Activated T-cell treated with anti-CD3 and anti-CD28 coated beads, Interleukin-2, amount 50 U/mL, for 4 hours (primary cell): Measurements from ENCODE around the gene DSTN. TPM values are rescaled to one million over a fixed set of nuclear protein-coding genes. Genes with fewer than 3 reads are reported as not detected.

ENCODE experiments used
- ATAC-seq, 2 donors: fragments of 200-7000 bp; cut with Tn5 transposase; one replicate each; pipeline ENCODE4 v1.10.0; 2021
- DNase-seq: peaks from one replicate; pipeline ENCODE4 v3.0.0-alpha.2; 2020
- H3K27me3 Mint-ChIP-seq: one replicate; pipeline ENCODE4 v1.8.0; 2021; ENCODE audit warnings: low read depth, mixed read lengths
- H3K36me3 Mint-ChIP-seq: one replicate; pipeline ENCODE4 v1.8.0; 2022; ENCODE audit warnings: mixed read lengths; ENCODE audit not compliant: insufficient read depth
- H3K4me1 Mint-ChIP-seq: one replicate; pipeline ENCODE4 v1.8.0; 2021; ENCODE audit warnings: low read depth, mixed read lengths
- H3K4me3 Mint-ChIP-seq: one replicate; pipeline ENCODE4 v1.8.0; 2021; ENCODE audit warnings: mild to moderate bottlenecking, moderate library complexity, mixed read lengths
- H3K9me3 Mint-ChIP-seq: one replicate; pipeline ENCODE4 v1.8.0; 2021; ENCODE audit warnings: mixed read lengths
- total RNA-seq, 3 donors: library from RNA; stranded (reverse); gene quantifications; one replicate each; pipeline ENCODE4 v1.2.1, GENCODE V29; 2021

Gene DSTN
- total RNA-seq, 3 donors from 2014 or later = 55.0 to 70.3 (median 63.6) TPM

GRCh38 chr20:17559338-17559737 lies 10.5 kb upstream of the DSTN start:
- DNase-seq (no peak), ATAC-seq (no peak)
- H3K4me3 Mint-ChIP-seq = no peak overlapping the region
- no peaks in the 10 kb centered on the region for H3K27me3 Mint-ChIP-seq
- peaks cover 30% of the 10 kb centered on the region for H3K4me1 Mint-ChIP-seq
- no peaks in the 10 kb centered on the region for H3K9me3 Mint-ChIP-seq
- H3K36me3 Mint-ChIP-seq = no peaks in the 10 kb centered on the region

- ATAC-seq (peak; percentile 62 to 64), DNase-seq (no peak)
- Mint-ChIP-seq H3K36me3 (no peaks in the 10 kb centered on the region), H3K4me1 (peaks cover 30% of the 10 kb centered on the region), H3K9me3 (no peaks in the 10 kb centered on the region), H3K27me3 (no peaks in the 10 kb centered on the region), H3K4me3 (no peak overlapping the region)
These were observed 9.4 kb upstream of the DSTN start for GRCh38 chr20:17560344-17561074.

GRCh38 chr20:17562804-17563305 lies 7.0 kb upstream of the DSTN start:
- no peaks in the 10 kb centered on the region for H3K36me3 Mint-ChIP-seq
- peaks cover 28% of the 10 kb centered on the region for H3K4me1 Mint-ChIP-seq
- H3K27me3 Mint-ChIP-seq = no peaks in the 10 kb centered on the region
- DNase-seq = no peak
- no peak for ATAC-seq
- H3K4me3 Mint-ChIP-seq = no peak overlapping the region
- no peaks in the 10 kb centered on the region for H3K9me3 Mint-ChIP-seq

GRCh38 chr20:17565169-17565845 lies 4.6 kb upstream of the DSTN start:
- Mint-ChIP-seq H3K4me1 (peaks cover 10% of the 10 kb centered on the region), H3K36me3 (no peaks in the 10 kb centered on the region), H3K4me3 (no peak overlapping the region), H3K9me3 (no peaks in the 10 kb centered on the region), H3K27me3 (no peaks in the 10 kb centered on the region)
- DNase-seq (no peak), ATAC-seq (no peak)

- H3K36me3 Mint-ChIP-seq = no peaks in the 10 kb centered on the region
- H3K4me1 Mint-ChIP-seq = peaks cover 6% of the 10 kb centered on the region
- DNase-seq = no peak
- no peaks in the 10 kb centered on the region for H3K27me3 Mint-ChIP-seq
- H3K9me3 Mint-ChIP-seq = no peaks in the 10 kb centered on the region
- no peak for ATAC-seq
- no peak overlapping the region for H3K4me3 Mint-ChIP-seq
These were observed 3.5 kb upstream of the DSTN start for GRCh38 chr20:17566345-17566744.

- Mint-ChIP-seq H3K9me3 (no peaks in the 10 kb centered on the region), H3K27me3 (no peaks in the 10 kb centered on the region), H3K36me3 (no peaks in the 10 kb centered on the region), H3K4me1 (peaks cover 21% of the 10 kb centered on the region), H3K4me3 (peak overlapping the region; percentile 87)
- ATAC-seq (no peak), DNase-seq (no peak)
These were observed 1.7 kb upstream of the DSTN start for GRCh38 chr20:17568045-17568788.

- Mint-ChIP-seq H3K36me3 (no peaks in the 10 kb centered on the region), H3K9me3 (no peaks in the 10 kb centered on the region), H3K4me3 (peak overlapping the region; percentile 87), H3K4me1 (peaks cover 24% of the 10 kb centered on the region), H3K27me3 (no peaks in the 10 kb centered on the region)
- ATAC-seq = no peak
- DNase-seq = peak; percentile 5
These were observed 828 bp upstream of the DSTN start for GRCh38 chr20:17568972-17569521.

GRCh38 chr20:17570347-17571152 lies 675 bp downstream of the DSTN start:
- Mint-ChIP-seq H3K4me3 (peak overlapping the region; percentile 87), H3K9me3 (no peaks in the 10 kb centered on the region), H3K36me3 (no peaks in the 10 kb centered on the region), H3K27me3 (no peaks in the 10 kb centered on the region), H3K4me1 (peaks cover 26% of the 10 kb centered on the region)
- DNase-seq = no peak
- peak; percentile 36 to 51 for ATAC-seq

- Mint-ChIP-seq H3K36me3 (peaks cover 2% of the 10 kb centered on the region), H3K4me1 (peaks cover 28% of the 10 kb centered on the region), H3K27me3 (no peaks in the 10 kb centered on the region), H3K9me3 (no peaks in the 10 kb centered on the region), H3K4me3 (peak overlapping the region; percentile 87)
- ATAC-seq = peak; percentile 7 to 20
- DNase-seq = no peak
These were observed 1.3 kb downstream of the DSTN start for GRCh38 chr20:17571153-17571527.

- Mint-ChIP-seq H3K36me3 (peaks cover 3% of the 10 kb centered on the region), H3K27me3 (no peaks in the 10 kb centered on the region), H3K4me3 (no peak overlapping the region), H3K9me3 (no peaks in the 10 kb centered on the region), H3K4me1 (peaks cover 30% of the 10 kb centered on the region)
- ATAC-seq (no peak), DNase-seq (no peak)
These were observed 2.3 kb downstream of the DSTN start for GRCh38 chr20:17572034-17572638.

GRCh38 chr20:17573463-17573862 lies 3.6 kb downstream of the DSTN start:
- ATAC-seq = no peak
- DNase-seq = no peak
- Mint-ChIP-seq H3K4me3 (no peak overlapping the region), H3K36me3 (peaks cover 3% of the 10 kb centered on the region), H3K9me3 (no peaks in the 10 kb centered on the region), H3K4me1 (peaks cover 32% of the 10 kb centered on the region), H3K27me3 (no peaks in the 10 kb centered on the region)

- peaks cover 5% of the 10 kb centered on the region for H3K36me3 Mint-ChIP-seq
- H3K4me3 Mint-ChIP-seq = no peak overlapping the region
- DNase-seq (no peak), ATAC-seq (no peak)
- H3K27me3 Mint-ChIP-seq = no peaks in the 10 kb centered on the region
- peaks cover 45% of the 10 kb centered on the region for H3K4me1 Mint-ChIP-seq
- no peaks in the 10 kb centered on the region for H3K9me3 Mint-ChIP-seq
These were observed 6.3 kb downstream of the DSTN start for GRCh38 chr20:17576215-17576614.

GRCh38 chr20:17579369-17580039 lies 9.6 kb downstream of the DSTN start:
- Mint-ChIP-seq H3K9me3 (no peaks in the 10 kb centered on the region), H3K27me3 (no peaks in the 10 kb centered on the region), H3K4me1 (peaks cover 34% of the 10 kb centered on the region), H3K4me3 (no peak overlapping the region), H3K36me3 (peaks cover 7% of the 10 kb centered on the region)
- ATAC-seq (peak in 1 of 2 donors; percentile 38), DNase-seq (no peak)
